ENCODE results near the gene ZNF223.
A peak's percentile ranks its signal among the peaks of the same experiment; 100 is the strongest.

The ZNF223 gene

GRCh38 chr19:44051650-44052402, at the start of gene ZNF223:
Gene ZNF223, plus strand, starts transcription at chr19:44052036. Its CDS starts 3,141 bp downstream, at chr19:44055177.
- no peaks in the 10 kb centered on the region for H3K79me2 ChIP-seq (ENCODE audit: insufficient read depth, low read length)
- H3K9ac ChIP-seq (ENCODE audit: low read depth, low read length, poor library complexity, severe bottlenecking), result no peak within 1 kb of the TSS
- no peaks in the 10 kb centered on the region for H4K20me1 ChIP-seq (ENCODE audit: insufficient read depth, low read length, poor library complexity, severe bottlenecking)
- H3K4me2 ChIP-seq (ENCODE audit: low read depth, low read length, poor library complexity, severe bottlenecking), result no peak within 1 kb of the TSS
- no peaks in the 10 kb centered on the region for H3K4me1 ChIP-seq (ENCODE audit: insufficient read depth, low read length, poor library complexity, severe bottlenecking)
- H3K9me2 ChIP-seq (replicated peaks; ENCODE audit: low read depth, low read length), result no peaks in the 10 kb centered on the region
- H3F3A ChIP-seq (ENCODE audit: low read depth), result no peaks in the 10 kb centered on the region
- TF ChIP-seq EZH2phosphoT487 (IDR thresholded peaks at IDR 0.05; ENCODE audit: borderline replicate concordance), result no peak
- TF ChIP-seq, protein P1, sequence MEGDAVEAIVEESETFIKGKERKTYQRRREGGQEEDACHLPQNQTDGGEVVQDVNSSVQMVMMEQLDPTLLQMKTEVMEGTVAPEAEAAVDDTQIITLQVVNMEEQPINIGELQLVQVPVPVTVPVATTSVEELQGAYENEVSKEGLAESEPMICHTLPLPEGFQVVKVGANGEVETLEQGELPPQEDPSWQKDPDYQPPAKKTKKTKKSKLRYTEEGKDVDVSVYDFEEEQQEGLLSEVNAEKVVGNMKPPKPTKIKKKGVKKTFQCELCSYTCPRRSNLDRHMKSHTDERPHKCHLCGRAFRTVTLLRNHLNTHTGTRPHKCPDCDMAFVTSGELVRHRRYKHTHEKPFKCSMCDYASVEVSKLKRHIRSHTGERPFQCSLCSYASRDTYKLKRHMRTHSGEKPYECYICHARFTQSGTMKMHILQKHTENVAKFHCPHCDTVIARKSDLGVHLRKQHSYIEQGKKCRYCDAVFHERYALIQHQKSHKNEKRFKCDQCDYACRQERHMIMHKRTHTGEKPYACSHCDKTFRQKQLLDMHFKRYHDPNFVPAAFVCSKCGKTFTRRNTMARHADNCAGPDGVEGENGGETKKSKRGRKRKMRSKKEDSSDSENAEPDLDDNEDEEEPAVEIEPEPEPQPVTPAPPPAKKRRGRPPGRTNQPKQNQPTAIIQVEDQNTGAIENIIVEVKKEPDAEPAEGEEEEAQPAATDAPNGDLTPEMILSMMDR (conservative IDR thresholded peaks at IDR 0.05; ENCODE audit: low read length), result no peak
- H2AFZ ChIP-seq (ENCODE audit: low read length), result no peak within 1 kb of the TSS
- no peaks in the 10 kb centered on the region for H3K9me3 ChIP-seq (ENCODE audit: insufficient read depth, low read depth, low read length)
- H3K27me3 ChIP-seq (ENCODE audit: insufficient read depth, low read length, poor library complexity, severe bottlenecking), result no peaks in the 10 kb centered on the region
- no peaks in the 10 kb centered on the region for H3K36me3 ChIP-seq (ENCODE audit: insufficient read depth, low read length)
- no peak within 1 kb of the TSS for H3K4me3 ChIP-seq (ENCODE audit: low read length, poor library complexity, severe bottlenecking)

GRCh38 chr19:44002212-44002565, 49.6 kb upstream of the ZNF223 start:
- H3K27me3 ChIP-seq (ENCODE audit: insufficient read depth, low read length, poor library complexity, severe bottlenecking), result no peaks in the 10 kb centered on the region
- H3K4me3 ChIP-seq (ENCODE audit: low read length, poor library complexity, severe bottlenecking), result peak overlapping the region; percentile 85
- H3K4me2 ChIP-seq (ENCODE audit: low read depth, low read length, poor library complexity, severe bottlenecking), result peak overlapping the region; percentile 73
- H3K9ac ChIP-seq (ENCODE audit: low read depth, low read length, poor library complexity, severe bottlenecking), result peak overlapping the region; percentile 82
- no peaks in the 10 kb centered on the region for H3K9me3 ChIP-seq (ENCODE audit: insufficient read depth, low read depth, low read length)
- no peaks in the 10 kb centered on the region for H3K36me3 ChIP-seq (ENCODE audit: insufficient read depth, low read length)
- H3F3A ChIP-seq (ENCODE audit: low read depth), result no peaks in the 10 kb centered on the region
- peaks cover 9% of the 10 kb centered on the region for H3K79me2 ChIP-seq (ENCODE audit: insufficient read depth, low read length)
- peak overlapping the region; percentile 96 for H2AFZ ChIP-seq (ENCODE audit: low read length)
- H3K9me2 ChIP-seq (replicated peaks; ENCODE audit: low read depth, low read length), result no peaks in the 10 kb centered on the region
- peaks cover 10% of the 10 kb centered on the region for H3K4me1 ChIP-seq (ENCODE audit: insufficient read depth, low read length, poor library complexity, severe bottlenecking)
- H4K20me1 ChIP-seq (ENCODE audit: insufficient read depth, low read length, poor library complexity, severe bottlenecking), result no peaks in the 10 kb centered on the region
- TF ChIP-seq, protein P1 (conservative IDR thresholded peaks at IDR 0.05; ENCODE audit: low read length), result no peak
- no peak for TF ChIP-seq EZH2phosphoT487 (IDR thresholded peaks at IDR 0.05; ENCODE audit: borderline replicate concordance)

- Histone ChIP-seq H3K9me3 (ENCODE audit: insufficient read depth, low read depth, low read length) (no peaks in the 10 kb centered on the region), H3K4me1 (ENCODE audit: insufficient read depth, low read length, poor library complexity, severe bottlenecking) (peaks cover 10% of the 10 kb centered on the region), H3K4me2 (ENCODE audit: low read depth, low read length, poor library complexity, severe bottlenecking) (peak within 1 kb of the TSS; percentile 73), H2AFZ (ENCODE audit: low read length) (peak within 1 kb of the TSS; percentile 96), H3K27me3 (ENCODE audit: insufficient read depth, low read length, poor library complexity, severe bottlenecking) (no peaks in the 10 kb centered on the region), H3K9ac (ENCODE audit: low read depth, low read length, poor library complexity, severe bottlenecking) (peak within 1 kb of the TSS; percentile 82), H3K36me3 (ENCODE audit: insufficient read depth, low read length) (peaks cover 5% of the 10 kb centered on the region; the same call in 1 of the 2 replicates), H3K79me2 (ENCODE audit: insufficient read depth, low read length) (peaks cover 9% of the 10 kb centered on the region), H3F3A (ENCODE audit: low read depth) (no peaks in the 10 kb centered on the region), H4K20me1 (ENCODE audit: insufficient read depth, low read length, poor library complexity, severe bottlenecking) (no peaks in the 10 kb centered on the region), H3K9me2 (replicated peaks; ENCODE audit: low read depth, low read length) (no peaks in the 10 kb centered on the region), H3K4me3 (ENCODE audit: low read length, poor library complexity, severe bottlenecking) (peak within 1 kb of the TSS; percentile 85)
- no peak for TF ChIP-seq EZH2phosphoT487 (IDR thresholded peaks at IDR 0.05; ENCODE audit: borderline replicate concordance)
- TF ChIP-seq, protein P1 (conservative IDR thresholded peaks at IDR 0.05; ENCODE audit: low read length), result no peak
These were observed 49.0 kb upstream of the ZNF223 start, which contains the start of gene ZNF230 for GRCh38 chr19:44002566-44003460. Gene ZNF230, plus strand, starts transcription at chr19:44002957. Its CDS starts 4,122 bp downstream, at chr19:44007079.

Measured in Loucy (cell line).